ENCODE measurements around the gene CNOT6. TPM values are rescaled to one million over a fixed set of nuclear protein-coding genes. Genes with fewer than 3 reads are reported as not detected.

Gene CNOT6
- total RNA-seq, 1 experiment from 2014 or later, result 59.1 TPM

DNA sequence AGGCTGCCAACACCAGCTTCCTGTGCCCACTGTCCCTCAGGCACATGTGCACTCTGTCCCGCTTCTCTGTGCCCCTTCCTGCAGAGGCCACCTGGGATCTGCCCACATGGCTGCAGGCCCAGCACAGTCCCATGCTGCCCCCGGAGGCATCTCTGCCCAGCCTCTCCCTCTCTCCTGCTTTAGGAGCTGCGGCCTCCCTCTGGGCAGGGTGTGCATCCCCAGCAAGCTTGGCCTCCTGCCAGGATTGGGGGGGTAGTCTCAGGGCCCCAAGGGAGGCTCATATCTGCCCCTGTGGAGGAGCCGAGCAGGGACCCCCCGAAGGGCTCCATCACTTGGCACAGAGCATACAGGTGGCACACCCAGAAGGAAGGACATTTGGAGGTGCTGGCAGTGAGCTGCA lies 130.4 kb downstream of the CNOT6 start:
- ATAC-seq (peak; percentile 41; the same call in 1 of the 2 replicates), DNase-seq (ENCODE audit: low read depth, low spot score) (no peak)
- ChIA-PET RAD21 (ENCODE audit: low non-redundant PET in 1 of 2, low total read pairs in 2 of 2, uncharacterized antibody in 2 of 2, unreplicated experiment in 2 of 2) (no interaction called here), POLR2A (no interaction called here), CTCF (no interaction called here)
- no peaks in the 10 kb centered on the region for H4K20me1 ChIP-seq (ENCODE audit: insufficient read depth)
- H3K36me3 ChIP-seq (ENCODE audit: control insufficient read depth in 1 of 2, insufficient read depth in 2 of 2, low read length in 2 of 2), result no peaks in the 10 kb centered on the region
- TF ChIP-seq SRF (IDR thresholded peaks at IDR 0.05; ENCODE audit: low read depth) (no peak), SP1 (IDR thresholded peaks at IDR 0.05; ENCODE audit: low read depth) (no peak), FOSL1 (IDR thresholded peaks at IDR 0.05; ENCODE audit: low read depth) (no peak), EZH2phosphoT487 (IDR thresholded peaks at IDR 0.05; ENCODE audit: borderline replicate concordance) (no peak)
- TF ChIP-seq, protein P1, sequence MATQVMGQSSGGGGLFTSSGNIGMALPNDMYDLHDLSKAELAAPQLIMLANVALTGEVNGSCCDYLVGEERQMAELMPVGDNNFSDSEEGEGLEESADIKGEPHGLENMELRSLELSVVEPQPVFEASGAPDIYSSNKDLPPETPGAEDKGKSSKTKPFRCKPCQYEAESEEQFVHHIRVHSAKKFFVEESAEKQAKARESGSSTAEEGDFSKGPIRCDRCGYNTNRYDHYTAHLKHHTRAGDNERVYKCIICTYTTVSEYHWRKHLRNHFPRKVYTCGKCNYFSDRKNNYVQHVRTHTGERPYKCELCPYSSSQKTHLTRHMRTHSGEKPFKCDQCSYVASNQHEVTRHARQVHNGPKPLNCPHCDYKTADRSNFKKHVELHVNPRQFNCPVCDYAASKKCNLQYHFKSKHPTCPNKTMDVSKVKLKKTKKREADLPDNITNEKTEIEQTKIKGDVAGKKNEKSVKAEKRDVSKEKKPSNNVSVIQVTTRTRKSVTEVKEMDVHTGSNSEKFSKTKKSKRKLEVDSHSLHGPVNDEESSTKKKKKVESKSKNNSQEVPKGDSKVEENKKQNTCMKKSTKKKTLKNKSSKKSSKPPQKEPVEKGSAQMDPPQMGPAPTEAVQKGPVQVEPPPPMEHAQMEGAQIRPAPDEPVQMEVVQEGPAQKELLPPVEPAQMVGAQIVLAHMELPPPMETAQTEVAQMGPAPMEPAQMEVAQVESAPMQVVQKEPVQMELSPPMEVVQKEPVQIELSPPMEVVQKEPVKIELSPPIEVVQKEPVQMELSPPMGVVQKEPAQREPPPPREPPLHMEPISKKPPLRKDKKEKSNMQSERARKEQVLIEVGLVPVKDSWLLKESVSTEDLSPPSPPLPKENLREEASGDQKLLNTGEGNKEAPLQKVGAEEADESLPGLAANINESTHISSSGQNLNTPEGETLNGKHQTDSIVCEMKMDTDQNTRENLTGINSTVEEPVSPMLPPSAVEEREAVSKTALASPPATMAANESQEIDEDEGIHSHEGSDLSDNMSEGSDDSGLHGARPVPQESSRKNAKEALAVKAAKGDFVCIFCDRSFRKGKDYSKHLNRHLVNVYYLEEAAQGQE (IDR thresholded peaks at IDR 0.05; ENCODE audit: low read depth), result no peak
- TF ChIP-seq, protein P2, sequence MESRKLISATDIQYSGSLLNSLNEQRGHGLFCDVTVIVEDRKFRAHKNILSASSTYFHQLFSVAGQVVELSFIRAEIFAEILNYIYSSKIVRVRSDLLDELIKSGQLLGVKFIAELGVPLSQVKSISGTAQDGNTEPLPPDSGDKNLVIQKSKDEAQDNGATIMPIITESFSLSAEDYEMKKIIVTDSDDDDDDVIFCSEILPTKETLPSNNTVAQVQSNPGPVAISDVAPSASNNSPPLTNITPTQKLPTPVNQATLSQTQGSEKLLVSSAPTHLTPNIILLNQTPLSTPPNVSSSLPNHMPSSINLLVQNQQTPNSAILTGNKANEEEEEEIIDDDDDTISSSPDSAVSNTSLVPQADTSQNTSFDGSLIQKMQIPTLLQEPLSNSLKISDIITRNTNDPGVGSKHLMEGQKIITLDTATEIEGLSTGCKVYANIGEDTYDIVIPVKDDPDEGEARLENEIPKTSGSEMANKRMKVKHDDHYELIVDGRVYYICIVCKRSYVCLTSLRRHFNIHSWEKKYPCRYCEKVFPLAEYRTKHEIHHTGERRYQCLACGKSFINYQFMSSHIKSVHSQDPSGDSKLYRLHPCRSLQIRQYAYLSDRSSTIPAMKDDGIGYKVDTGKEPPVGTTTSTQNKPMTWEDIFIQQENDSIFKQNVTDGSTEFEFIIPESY (IDR thresholded peaks at IDR 0.05; ENCODE audit: extremely low read depth, insufficient replicate concordance, low read length), result no peak
- H3K4me3 ChIP-seq (replicated peaks in 1 of 2; ENCODE audit: low read depth in 1 of 2, low read length in 2 of 2), result no peak overlapping the region
- intact Hi-C loops (cut with micrococcal nuclease), result no loop called here
- no peaks in the 10 kb centered on the region for H3K79me2 ChIP-seq (ENCODE audit: insufficient read depth, low read length)
- no peaks in the 10 kb centered on the region for H3K9me3 ChIP-seq (ENCODE audit: control insufficient read depth in 1 of 2, insufficient read depth in 1 of 2, low read depth in 1 of 2, low read length in 2 of 2)
- no peak overlapping the region for H2AFZ ChIP-seq (ENCODE audit: low read depth, low read length, poor library complexity, severe bottlenecking)
- no peak overlapping the region for H3K27ac ChIP-seq (ENCODE audit: low read depth, low read length)
- BruUV-seq (replicated peaks), result no TSS peak
- H3K9ac ChIP-seq (ENCODE audit: low read length), result no peak overlapping the region
- H3K4me2 ChIP-seq (ENCODE audit: low read length), result no peak overlapping the region
- H3K4me1 ChIP-seq (ENCODE audit: control insufficient read depth in 1 of 2, insufficient read depth in 2 of 2, low read length in 2 of 2), result no peaks in the 10 kb centered on the region
- H3K9me2 ChIP-seq (ENCODE audit: insufficient read depth), result no peaks in the 10 kb centered on the region
- no peaks in the 10 kb centered on the region for H3K27me3 ChIP-seq (ENCODE audit: insufficient read depth, low read length)

Measured in HCT116 (cell line).